Upper lobe of left lung (tissue), 4 donors: ENCODE measurements around the gene UGT2A1.

Experiments
- CTCF ChIP-seq, 6 experiments: fragments of 450-650 bp in 4 of 6; fragments of 200-600 bp in 2 of 6; sonication (generic) in 2 of 6; IDR thresholded peaks; one replicate each; pipeline ENCODE4 v1.5.1; 2016 to 2019; ENCODE audit warnings: antibody characterized with exemption in 6 of 6
- POLR2A ChIP-seq, 4 donors: fragments of 450-650 bp; IDR thresholded peaks; one replicate each; pipeline ENCODE4 v1.5.1; 2016 to 2017; ENCODE audit warnings: antibody characterized with exemption in 4 of 4, mild to moderate bottlenecking in 2 of 4
- POLR2AphosphoS5 ChIP-seq, 2 donors: sonication (generic); formaldehyde crosslinking; IDR thresholded peaks; one replicate each; pipeline ENCODE4 v1.5.1; 2017; ENCODE audit warnings: antibody characterized with exemption in 2 of 2

- no peak for TF ChIP-seq POLR2A (IDR thresholded peaks at IDR 0.05)
- no peak for TF ChIP-seq CTCF (IDR thresholded peaks at IDR 0.05)
- no peak for TF ChIP-seq POLR2AphosphoS5 (IDR thresholded peaks at IDR 0.05)
Observed at GRCh38 chr4:69642961-69643360, 10.1 kb downstream of the UGT2A1 start.
